Colonic mucosa (tissue), 4 donors: Measurements from ENCODE around the gene CDT1. TPM values are rescaled to one million over a fixed set of nuclear protein-coding genes. Genes with fewer than 3 reads are reported as not detected.
A peak's percentile ranks its signal among the peaks of the same experiment; 100 is the strongest.

ENCODE experiments used
- DNase-seq: peaks from one replicate; pipeline ENCODE4 v3.0.0-alpha.2; 2020
- H3K27ac ChIP-seq: fragments of 200-600 bp; one replicate; pipeline ENCODE4 v1.8.0; 2021
- H3K27me3 ChIP-seq: fragments of 200-600 bp; one replicate; pipeline ENCODE4 v1.8.0; 2021
- H3K36me3 ChIP-seq: fragments of 200-600 bp; one replicate; pipeline ENCODE4 v1.8.0; 2021
- H3K4me1 ChIP-seq: fragments of 200-600 bp; one replicate; pipeline ENCODE4 v1.8.0; 2021; ENCODE audit warnings: mild to moderate bottlenecking
- H3K4me3 ChIP-seq: fragments of 200-600 bp; one replicate; pipeline ENCODE4 v1.8.0; 2021
- H3K9ac ChIP-seq, 2 donors: one replicate each; pipeline ENCODE4 v1.7.0; 2013; ENCODE audit warnings: control low read depth in 2 of 2, low read depth in 2 of 2, low read length in 2 of 2
- H3K9me3 ChIP-seq: fragments of 200-600 bp; one replicate; pipeline ENCODE4 v1.8.0; 2021
- CTCF ChIP-seq: fragments of 200-600 bp; IDR thresholded peaks from one replicate; pipeline ENCODE4 v1.8.0; 2022; ENCODE audit warnings: antibody characterized with exemption, mild to moderate bottlenecking
- intact Hi-C: fragments of 100-400 bp; cut with DNase I; formaldehyde crosslinking; loops from one replicate; pipeline ENCODE4 v1.14.1; 2022
- total RNA-seq, 2 donors: library from RNA; stranded (reverse); fragmentation: NEBNext Ultra II Directional in 1 of 2; extraction: Animal tissue kit (Norgen Biotek cat#: 25700) in 1 of 2; gene quantifications; one replicate each; pipeline ENCODE4 v1.2.1, GENCODE V29; 2021
- donor health status: healthy.
- donor health status: DM: no; HTN: no; CAD: no.
- donor health status: DM: no; HTN: no; CAD: no.

CDT1 gene
- total RNA-seq, 2 donors from 2014 or later, result 14.9 to 71.7 TPM

- no peak for TF ChIP-seq CTCF
- Histone ChIP-seq H3K9ac (no peak overlapping the region), H3K4me1 (no peaks in the 10 kb centered on the region), H3K9me3 (no peaks in the 10 kb centered on the region), H3K36me3 (no peaks in the 10 kb centered on the region), H3K4me3 (no peak overlapping the region), H3K27ac (no peak overlapping the region), H3K27me3 (no peaks in the 10 kb centered on the region)
- intact Hi-C loops, result no loop called here
- peak; percentile 43 for DNase-seq
These were observed 26.7 kb downstream of the CDT1 start for GRCh38 chr16:88830258-88830657.

DNA sequence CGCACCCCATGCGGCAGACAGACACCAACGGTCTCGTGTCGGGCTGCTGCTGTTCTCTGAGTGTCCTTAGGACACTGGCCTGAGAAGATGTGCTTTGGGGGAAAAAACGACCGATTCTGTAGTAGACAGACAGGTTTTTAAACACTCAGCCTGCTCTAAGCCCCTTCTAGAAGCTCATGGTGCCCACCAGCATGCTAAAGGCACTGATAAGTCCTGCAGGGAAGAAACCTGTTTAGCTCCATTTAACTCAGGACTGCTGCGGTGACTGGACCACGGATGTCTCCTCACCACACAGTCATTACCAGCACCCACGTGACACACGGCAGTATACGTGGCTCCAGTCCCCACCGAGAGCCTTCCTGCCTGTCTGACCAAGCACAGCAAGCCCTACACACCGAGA is 27.2 kb downstream of the CDT1 start:
- Histone ChIP-seq H3K4me3 (no peak overlapping the region), H3K27ac (no peak overlapping the region), H3K27me3 (no peaks in the 10 kb centered on the region), H3K4me1 (no peaks in the 10 kb centered on the region), H3K9ac (no peak overlapping the region), H3K9me3 (no peaks in the 10 kb centered on the region), H3K36me3 (no peaks in the 10 kb centered on the region)
- intact Hi-C loops, result no loop called here
- no peak for TF ChIP-seq CTCF
- no peak for DNase-seq

- no peaks in the 10 kb centered on the region for H3K4me1 ChIP-seq
- H3K27ac ChIP-seq, result no peak overlapping the region
- H3K36me3 ChIP-seq, result no peaks in the 10 kb centered on the region
- H3K4me3 ChIP-seq, result no peak overlapping the region
- DNase-seq, result no peak
- no peaks in the 10 kb centered on the region for H3K9me3 ChIP-seq
- no peak for TF ChIP-seq CTCF
- H3K27me3 ChIP-seq, result no peaks in the 10 kb centered on the region
- H3K9ac ChIP-seq, result no peak overlapping the region
- intact Hi-C loops, result no loop called here
These were observed 28.2 kb downstream of the CDT1 start for GRCh38 chr16:88831838-88832237.

- no peak for TF ChIP-seq CTCF
- H3K27ac ChIP-seq, result no peak overlapping the region
- no peaks in the 10 kb centered on the region for H3K4me1 ChIP-seq
- H3K27me3 ChIP-seq, result no peaks in the 10 kb centered on the region
- DNase-seq, result no peak
- no peak overlapping the region for H3K4me3 ChIP-seq
- H3K36me3 ChIP-seq, result no peaks in the 10 kb centered on the region
- no peaks in the 10 kb centered on the region for H3K9me3 ChIP-seq
- H3K9ac ChIP-seq, result no peak overlapping the region
- intact Hi-C loops, result no loop called here
These were observed 29.5 kb downstream of the CDT1 start for GRCh38 chr16:88833086-88833485.

DNA sequence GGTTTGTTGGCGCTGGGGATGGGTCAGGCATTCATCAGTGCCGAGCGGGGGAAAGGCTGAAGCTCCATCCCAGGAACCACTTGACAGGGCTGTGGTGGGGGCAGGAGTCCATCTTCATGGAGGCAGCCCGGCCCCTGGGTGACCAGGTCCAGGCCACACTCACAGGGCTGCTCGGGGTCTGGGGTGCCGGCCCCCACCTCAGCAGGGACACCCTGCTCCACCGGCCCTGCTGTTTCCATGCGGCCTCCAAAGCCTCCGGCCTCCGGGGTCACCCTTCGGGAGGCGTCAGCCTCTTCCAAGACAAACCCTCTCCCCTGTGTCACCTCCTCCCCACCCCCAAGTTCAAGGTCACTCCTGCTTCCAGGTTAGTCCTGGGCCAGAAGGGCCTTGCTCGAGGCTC is 31.1 kb downstream of the CDT1 start:
- no peaks in the 10 kb centered on the region for H3K4me1 ChIP-seq
- no peak overlapping the region for H3K4me3 ChIP-seq
- no peaks in the 10 kb centered on the region for H3K9me3 ChIP-seq
- H3K27ac ChIP-seq, result no peak overlapping the region
- H3K36me3 ChIP-seq, result no peaks in the 10 kb centered on the region
- intact Hi-C loops, result no loop called here
- TF ChIP-seq CTCF, result no peak
- H3K27me3 ChIP-seq, result no peaks in the 10 kb centered on the region
- H3K9ac ChIP-seq, result no peak overlapping the region
- DNase-seq, result no peak

- no peaks in the 10 kb centered on the region for H3K27me3 ChIP-seq
- H3K36me3 ChIP-seq, result no peaks in the 10 kb centered on the region
- H3K9me3 ChIP-seq, result no peaks in the 10 kb centered on the region
- intact Hi-C loops, result no loop called here
- no peak overlapping the region for H3K27ac ChIP-seq
- no peaks in the 10 kb centered on the region for H3K4me1 ChIP-seq
- no peak for TF ChIP-seq CTCF
- no peak overlapping the region for H3K9ac ChIP-seq
- no peak overlapping the region for H3K4me3 ChIP-seq
- DNase-seq, result no peak
These were observed 31.8 kb downstream of the CDT1 start for GRCh38 chr16:88835383-88835782.
